DMS53 treated with DMSO at 0.1 percent for 48 hours (cell line): ENCODE data around the gene GLMN.
A peak's percentile ranks its signal among the peaks of the same experiment; 100 is the strongest.
"Not testable (repeated sequence)": the region's sequence is repeated elsewhere in the genome, so short reads cannot be mapped to it uniquely, and the experiment has no call there.

Experiments
- DNase-seq: peaks from one replicate; lab custom pipeline; 2025; ENCODE audit not compliant: unreplicated experiment; lab: John Stamatoyannopoulos, UW

GLMN gene

GRCh38 chr1:92299477-92300150 is 827 bp upstream of the GLMN start:
- peak; percentile 10 for DNase-seq

GRCh38 chr1:92298213-92298572 is 594 bp downstream of the GLMN start:
- DNase-seq = no peak

DNA sequence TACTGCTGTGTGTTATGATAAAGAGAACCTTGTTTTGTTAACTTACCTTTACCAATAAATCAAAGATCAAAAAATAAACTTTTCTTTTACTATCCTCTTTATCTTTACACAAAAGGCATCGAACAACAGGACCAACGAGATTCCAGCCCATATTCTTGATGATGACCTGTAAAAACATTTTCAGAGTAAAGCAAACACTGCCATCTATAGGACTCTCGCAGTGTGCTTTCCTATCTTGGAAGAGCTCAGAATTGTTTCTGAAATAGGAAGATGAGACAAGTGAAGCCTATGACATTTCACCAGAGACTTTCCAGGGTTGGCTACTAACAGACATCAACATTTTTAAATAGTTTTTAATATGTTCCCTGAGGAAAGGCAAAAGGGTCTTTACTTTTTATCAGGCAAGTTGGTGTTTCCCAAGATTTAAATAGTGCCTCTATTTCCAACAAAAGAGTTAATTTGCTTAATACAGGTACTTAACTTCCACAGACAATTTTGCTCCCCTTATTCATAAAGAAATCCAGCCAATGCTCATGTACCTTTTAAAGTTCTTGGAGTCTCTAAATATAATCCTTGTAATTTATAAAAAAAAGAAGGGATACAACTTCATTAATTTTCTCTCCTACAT is 7.3 kb downstream of the GLMN start:
- peak; percentile 84 for DNase-seq

DNA sequence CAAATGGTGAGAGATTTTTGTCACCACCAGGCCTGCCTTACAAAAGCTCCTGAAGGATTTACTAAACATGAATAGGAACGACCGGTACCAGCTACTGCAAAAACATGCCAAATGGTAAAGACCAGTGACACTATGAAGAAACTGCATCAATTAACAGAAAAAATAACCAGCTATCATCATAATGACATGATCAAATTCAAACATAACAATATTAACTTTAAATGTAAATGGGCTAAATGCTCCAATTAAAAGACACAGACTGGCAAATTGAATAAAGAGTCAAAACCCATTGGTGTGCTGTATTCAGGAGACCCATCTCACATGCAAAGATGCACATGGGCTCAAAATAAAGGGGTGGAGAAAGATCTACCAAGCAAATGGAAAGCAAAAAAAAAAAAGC is 17.4 kb downstream of the GLMN start:
- not testable (repeated sequence) for DNase-seq

- not testable (repeated sequence) for DNase-seq
Measured at GRCh38 chr1:92279781-92280180, 19.0 kb downstream of the GLMN start.

DNA sequence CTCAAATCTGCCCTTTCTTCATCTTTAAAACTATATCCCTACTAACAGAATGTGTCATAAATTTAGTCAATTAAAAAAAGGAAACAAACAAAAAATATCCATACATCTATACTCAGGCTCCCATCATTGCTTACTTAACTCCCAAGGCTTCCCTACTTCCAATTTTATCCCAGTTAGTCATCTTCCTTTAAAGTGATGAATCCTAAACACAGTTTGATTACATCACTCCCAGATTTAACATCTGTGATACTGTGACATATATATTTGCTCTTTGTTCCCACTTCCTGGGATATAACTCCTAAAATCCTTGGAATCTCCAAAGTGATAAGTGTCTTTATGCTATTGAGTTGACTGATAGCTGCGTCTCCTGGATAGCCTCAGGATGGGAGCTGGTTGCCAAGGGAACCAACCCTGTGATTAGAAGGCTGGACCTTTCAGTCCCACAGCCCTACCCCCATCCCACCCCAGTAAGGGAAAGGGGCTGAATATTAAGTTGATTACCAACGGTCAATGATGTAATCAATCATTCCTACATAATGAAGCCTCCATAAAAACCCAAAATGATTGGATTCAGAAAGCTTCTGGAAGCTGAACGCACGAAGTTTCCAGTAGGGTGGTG is 21.6 kb downstream of the GLMN start:
- no peak for DNase-seq

DNA sequence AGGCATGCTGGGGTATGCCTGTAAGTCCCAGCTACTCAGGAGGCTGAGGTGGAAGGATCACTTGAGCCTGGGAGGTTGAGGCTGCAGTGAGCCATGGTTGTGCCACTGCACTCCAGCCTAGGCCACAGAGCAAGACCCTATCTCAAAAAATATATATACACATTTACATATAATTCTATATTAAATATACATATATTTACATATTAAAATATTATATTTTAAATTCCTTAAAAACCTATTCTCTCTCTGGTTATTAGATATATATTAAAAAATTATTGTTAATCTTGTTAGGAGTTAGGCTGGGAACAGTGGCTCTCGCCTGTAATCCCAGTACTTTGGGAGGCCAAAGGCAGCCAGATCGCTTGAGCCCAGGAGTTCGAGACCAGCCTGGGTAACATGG is 22.7 kb downstream of the GLMN start:
- DNase-seq = no peak

DNA sequence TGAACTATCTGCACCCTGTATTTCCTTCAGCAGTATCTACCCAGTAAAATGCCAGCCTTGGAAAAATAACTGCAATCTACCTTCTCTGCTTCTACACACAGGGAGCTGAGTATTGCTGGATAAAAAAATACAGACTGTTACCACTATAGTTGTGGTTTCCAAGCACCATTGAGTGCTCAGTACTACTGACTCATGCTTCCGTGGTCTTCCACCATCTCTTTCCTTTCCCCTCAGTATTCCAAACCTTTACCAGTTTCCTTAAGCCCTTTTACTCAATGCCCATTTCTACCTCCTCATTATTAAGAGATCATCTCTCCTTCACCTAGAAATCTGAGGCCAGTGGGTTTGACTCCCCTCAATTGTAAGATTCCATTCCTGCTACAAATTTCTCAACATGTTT is 23.8 kb downstream of the GLMN start:
- DNase-seq = no peak

GRCh38 chr1:92273039-92273438 is 25.7 kb downstream of the GLMN start:
- DNase-seq = no peak

DNA sequence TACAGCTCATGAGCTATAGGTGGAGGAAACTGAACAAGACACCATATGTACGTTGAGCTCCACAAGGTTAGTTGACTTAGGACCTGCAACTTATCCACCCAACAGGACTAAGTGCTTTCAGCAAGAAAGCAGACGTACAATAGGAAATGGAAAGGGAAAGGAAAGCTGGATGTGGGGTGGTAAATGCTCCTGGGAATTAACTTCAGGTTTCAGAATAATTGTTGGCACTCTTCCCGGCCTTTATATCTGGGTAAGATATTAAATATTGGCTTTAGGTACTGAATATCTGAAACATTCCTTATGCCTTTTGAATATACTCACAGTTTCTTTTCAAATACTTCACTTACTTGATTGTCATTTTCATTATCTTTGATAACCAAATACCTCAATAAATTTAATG is 36.3 kb downstream of the GLMN start:
- DNase-seq = no peak

- DNase-seq = no peak
Measured at GRCh38 chr1:92259350-92259749, 39.4 kb downstream of the GLMN start.

- not testable (repeated sequence) for DNase-seq
Measured at GRCh38 chr1:92254714-92255113, 44.1 kb downstream of the GLMN start.

GRCh38 chr1:92244376-92244775 is 54.4 kb downstream of the GLMN start:
- DNase-seq = no peak

- no peak for DNase-seq
Measured at GRCh38 chr1:92240034-92240433, 58.8 kb downstream of the GLMN start.

- DNase-seq = no peak
Measured at GRCh38 chr1:92230736-92231135, 68.1 kb downstream of the GLMN start.

GRCh38 chr1:92228401-92228800 is 70.4 kb downstream of the GLMN start:
- no peak for DNase-seq

GRCh38 chr1:92219028-92219427 is 79.8 kb downstream of the GLMN start:
- no peak for DNase-seq

DNA sequence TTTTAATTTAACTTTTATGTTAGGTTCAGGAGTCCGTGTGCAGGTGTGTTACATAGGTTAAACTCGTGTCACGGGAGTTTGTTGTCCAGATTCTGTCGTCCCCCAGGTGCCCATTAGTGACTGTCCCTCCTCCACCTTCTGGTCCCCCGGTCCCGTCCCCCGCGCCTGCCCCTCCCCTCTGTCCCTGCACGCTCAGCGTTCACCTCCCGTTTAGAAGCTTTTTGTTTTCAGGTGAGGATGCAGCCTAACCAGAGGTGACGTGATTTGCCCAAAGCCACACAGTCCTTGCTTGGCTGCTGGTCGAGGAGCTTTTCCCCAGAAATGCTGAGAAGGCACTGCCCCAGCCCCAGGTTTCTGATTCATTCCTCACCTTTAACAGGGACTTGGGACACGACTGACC is 80.2 kb downstream of the GLMN start:
- DNase-seq = no peak

DNA sequence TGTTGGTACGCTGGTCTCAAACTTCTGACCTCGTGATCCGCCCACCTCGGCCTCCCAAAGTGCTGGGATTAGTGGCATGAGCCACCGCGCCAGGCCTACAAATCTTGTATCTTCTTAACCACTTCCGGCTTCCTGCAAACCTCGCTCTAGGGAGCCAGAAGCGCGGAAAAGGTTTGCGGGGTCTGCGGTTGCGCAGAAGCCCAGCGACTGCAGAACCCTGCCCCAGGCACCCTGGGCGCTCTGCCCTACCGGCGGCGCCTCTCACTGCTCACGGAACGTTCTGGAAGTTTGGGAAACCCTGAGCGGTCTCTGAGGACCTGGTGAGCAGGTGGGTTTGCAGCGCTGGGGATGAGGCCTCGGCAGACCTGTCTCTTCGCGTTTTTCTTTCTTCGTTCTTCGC is 81.1 kb downstream of the GLMN start, which contains the start of gene C1orf146:
Gene C1orf146, plus strand, starts transcription at position 195 of the 400 bp plus-strand sequence. CDS start 13,506 bp downstream, outside the sequence.
- DNase-seq = no peak

GRCh38 chr1:92211166-92211565 is 87.6 kb downstream of the GLMN start:
- no peak for DNase-seq

DNA sequence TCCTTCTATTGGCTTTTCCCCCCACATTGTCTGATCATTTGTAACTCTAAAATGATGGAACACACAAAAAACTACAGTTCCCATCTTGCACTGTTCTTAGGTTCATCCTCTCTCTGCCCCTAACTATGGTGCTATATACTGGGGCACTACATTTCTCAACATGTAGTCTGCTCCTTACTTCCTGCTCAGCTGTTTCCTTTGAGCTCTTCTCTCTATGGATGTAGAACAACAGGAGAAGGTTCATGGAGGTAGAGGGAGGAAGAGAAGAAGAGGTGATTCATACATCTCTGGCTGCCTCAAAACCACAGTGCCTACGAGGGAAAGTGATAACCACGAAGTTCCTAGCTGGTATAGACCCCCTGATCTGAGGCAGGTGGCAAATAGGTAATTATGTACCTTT is 88.1 kb downstream of the GLMN start:
- no peak for DNase-seq

GRCh38 chr1:92203105-92203504 is 95.7 kb downstream of the GLMN start:
- no peak for DNase-seq
